ENCODE data around the gene TJAP1.
"Not testable (repeated sequence)": the region's sequence is repeated elsewhere in the genome, so short reads cannot be mapped to it uniquely, and the experiment has no call there.

Gene TJAP1

GRCh38 chr6:43532201-43532600 is 54.8 kb downstream of the TJAP1 start:
- DNase-seq (ENCODE audit: low spot score): no peak

GRCh38 chr6:43538986-43539385 is 61.6 kb downstream of the TJAP1 start:
- not testable (repeated sequence) for DNase-seq (ENCODE audit: low spot score)

- DNase-seq (ENCODE audit: low spot score): not testable (repeated sequence)
Observed at GRCh38 chr6:43539409-43539808, 62.0 kb downstream of the TJAP1 start.

DNA sequence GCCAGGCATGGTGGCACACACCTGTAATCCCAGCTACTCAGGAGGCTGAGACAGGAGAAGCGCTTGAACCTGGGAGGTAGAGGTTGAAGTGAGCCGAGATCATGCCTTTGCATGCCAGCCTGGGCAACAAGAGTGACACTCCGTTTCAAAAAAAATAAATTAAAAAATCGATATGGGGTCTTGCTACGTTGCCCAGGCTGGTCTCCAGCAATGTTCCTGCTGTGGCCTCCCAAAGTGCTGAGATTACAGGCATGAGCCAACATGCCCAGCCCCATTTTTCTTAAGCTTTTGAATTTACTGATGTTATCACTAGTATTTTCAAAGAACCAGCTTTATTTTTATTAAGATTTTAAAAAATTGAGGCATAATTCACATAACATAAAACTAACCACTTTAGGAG is 63.1 kb downstream of the TJAP1 start:
- no peak for DNase-seq (ENCODE audit: low spot score)

- DNase-seq (ENCODE audit: low spot score): no peak
Observed at GRCh38 chr6:43541774-43542471, 64.6 kb downstream of the TJAP1 start.

DNA sequence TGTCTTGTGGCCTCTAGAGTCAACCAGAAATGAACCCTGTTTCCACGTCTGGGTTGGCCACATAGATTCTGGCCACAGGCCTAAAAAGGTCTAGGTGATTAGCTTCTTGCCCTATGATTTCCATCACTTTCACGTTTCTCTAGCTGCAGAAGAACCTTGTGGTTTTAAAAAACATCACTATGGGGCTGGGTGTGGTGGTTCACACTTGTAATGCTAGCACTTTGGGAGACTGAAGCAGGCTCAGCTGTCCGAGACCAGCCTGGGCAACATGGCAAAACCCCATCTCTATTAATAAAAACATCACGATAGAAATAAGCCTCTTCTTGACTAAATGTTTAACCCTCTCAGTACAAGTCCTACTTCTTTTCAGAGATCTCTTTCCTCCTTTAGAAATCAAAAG is 67.1 kb downstream of the TJAP1 start:
- no peak for DNase-seq (ENCODE audit: low spot score)

- no peak for DNase-seq (ENCODE audit: low spot score)
Observed at GRCh38 chr6:43547222-43547621, 69.9 kb downstream of the TJAP1 start.

All from Ammon's horn (tissue), 1 donor.